Stimulated activated CD4-positive, alpha-beta T cell treated with anti-CD3 and anti-CD28 coated beads, TNF-alpha, amount 100 ng/mL, for 1 hour (primary cell): ENCODE data around the gene RSRC1.
"Not testable (repeated sequence)": the region's sequence is repeated elsewhere in the genome, so short reads cannot be mapped to it uniquely, and the experiment has no call there.

Experiments
- DNase-seq, 3 donors: peaks; one replicate each; pipeline ENCODE4 v3.0.0-alpha.2; 2020; ENCODE audit warnings: low read depth in 3 of 3, low spot score in 1 of 3

The RSRC1 gene, protein sequence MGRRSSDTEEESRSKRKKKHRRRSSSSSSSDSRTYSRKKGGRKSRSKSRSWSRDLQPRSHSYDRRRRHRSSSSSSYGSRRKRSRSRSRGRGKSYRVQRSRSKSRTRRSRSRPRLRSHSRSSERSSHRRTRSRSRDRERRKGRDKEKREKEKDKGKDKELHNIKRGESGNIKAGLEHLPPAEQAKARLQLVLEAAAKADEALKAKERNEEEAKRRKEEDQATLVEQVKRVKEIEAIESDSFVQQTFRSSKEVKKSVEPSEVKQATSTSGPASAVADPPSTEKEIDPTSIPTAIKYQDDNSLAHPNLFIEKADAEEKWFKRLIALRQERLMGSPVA

DNA sequence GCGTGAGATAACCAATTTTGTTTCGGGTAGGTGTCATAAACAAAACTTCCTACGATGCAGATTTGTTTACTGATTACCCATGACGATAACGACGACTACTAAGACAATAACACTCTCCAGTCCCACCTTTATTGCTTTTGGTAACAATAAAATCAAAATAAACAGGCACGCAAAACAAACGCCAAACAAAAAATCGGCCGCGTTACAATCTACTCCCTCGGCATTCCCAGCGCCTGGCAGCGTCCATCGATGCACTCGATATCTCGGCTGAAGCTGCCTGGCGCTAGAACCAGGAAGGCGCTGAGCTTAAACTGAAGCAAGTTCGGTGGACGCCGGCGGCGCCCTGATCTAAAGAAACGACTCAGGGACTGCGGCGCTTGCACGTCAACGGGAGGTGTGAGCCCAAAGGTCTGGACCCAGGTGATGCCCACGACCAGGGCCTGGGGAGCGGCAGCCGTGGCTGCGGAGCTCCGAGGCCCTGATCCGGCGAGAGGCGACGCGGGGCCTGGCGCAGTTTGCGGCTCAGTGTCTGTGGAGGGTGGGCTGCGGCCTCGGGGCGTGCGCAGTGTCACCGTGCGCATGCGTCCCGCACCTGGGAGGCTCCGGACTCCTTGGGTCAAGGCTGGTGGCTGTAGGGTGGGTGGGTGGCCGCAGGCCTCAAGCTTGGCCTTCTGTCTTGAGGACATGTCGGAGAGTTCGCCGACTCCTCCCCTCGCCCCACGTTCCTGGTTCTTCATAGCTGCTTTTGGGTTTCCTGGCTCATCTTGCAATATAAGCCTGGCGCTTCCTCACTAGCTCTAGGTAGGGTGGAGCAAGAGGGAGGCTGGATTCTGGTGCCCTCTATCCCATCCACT lies at the start of gene RSRC1:
Gene RSRC1 (plus strand): TSS at position 286 of the 854 bp plus-strand sequence. CDS start 12,016 bp downstream, outside the sequence.
- DNase-seq: peak; percentile 27 to 58 (median 40)

DNA sequence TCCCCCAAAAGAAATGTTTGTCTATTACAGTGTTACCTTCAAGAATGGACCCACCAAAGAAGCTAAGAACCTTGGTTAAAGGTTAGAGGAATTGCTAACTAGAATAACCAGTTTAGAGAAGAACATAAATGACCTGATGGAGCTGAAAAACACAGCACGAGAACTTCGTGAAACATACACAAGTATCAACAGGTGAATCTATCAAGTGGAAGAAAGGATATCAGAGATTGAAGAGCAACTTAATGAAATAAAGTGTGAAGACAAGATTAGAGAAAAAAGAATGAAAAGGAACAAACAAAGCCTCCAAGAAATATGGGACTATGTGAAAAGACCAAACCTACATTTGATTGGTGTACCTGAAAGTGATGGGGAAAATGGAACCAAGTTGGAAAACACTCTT lies 44.3 kb upstream of the RSRC1 start:
- DNase-seq: not testable (repeated sequence)

DNA sequence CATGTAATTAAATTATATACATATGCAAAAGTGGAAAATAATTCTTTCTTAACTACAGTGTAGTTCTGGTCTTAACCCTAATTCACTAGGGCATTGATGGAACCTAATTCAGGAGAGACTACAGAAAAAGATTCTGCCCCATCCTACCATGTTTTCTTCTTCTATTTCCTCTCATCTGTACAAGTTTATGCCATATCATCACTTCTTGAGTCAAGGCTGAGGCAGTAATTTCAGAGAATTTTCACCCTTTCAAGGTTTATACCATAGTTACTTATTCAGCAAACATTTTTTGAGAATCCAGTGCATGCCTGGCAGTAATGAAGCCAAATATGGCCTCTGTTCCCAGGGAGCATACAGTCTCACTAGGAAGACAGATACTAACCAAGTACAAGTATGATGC lies 37.1 kb upstream of the RSRC1 start:
- no peak for DNase-seq

DNA sequence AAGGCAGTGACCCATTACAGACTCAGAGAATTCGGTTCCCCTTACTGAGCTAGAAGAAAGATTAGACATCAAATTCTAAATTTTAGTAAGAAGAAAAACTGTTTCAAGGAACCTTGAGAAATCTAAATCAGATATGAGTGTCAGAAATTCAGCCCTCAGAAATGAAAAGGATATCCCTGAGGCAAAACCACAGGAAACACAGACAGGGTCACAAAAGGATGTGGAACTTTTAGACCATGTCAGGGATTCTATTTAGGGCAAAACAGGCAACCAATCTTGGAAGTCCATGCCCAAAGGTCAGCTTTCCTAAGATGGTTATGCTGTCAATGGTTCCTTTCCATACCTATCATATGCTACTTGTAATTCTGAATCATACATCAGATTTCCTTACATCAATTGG lies 35.3 kb upstream of the RSRC1 start:
- no peak for DNase-seq

DNA sequence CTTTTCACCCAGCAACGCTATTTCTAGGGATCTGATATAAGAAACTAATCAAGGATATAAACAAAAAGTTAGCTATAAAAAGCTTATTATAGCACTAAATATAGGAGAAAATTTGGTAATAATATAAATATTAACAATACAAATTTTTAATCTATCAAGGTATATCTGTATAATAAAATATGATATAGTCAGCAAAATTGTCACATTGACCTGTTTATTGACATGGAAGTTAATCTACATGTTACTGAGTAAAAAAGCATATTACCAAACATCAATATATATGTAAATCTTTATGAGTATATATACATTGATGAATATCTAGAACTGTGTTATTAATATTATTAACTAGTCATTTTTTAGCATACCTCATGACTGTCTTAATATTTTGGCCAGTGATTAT lies 30.3 kb upstream of the RSRC1 start:
- DNase-seq: no peak

DNA sequence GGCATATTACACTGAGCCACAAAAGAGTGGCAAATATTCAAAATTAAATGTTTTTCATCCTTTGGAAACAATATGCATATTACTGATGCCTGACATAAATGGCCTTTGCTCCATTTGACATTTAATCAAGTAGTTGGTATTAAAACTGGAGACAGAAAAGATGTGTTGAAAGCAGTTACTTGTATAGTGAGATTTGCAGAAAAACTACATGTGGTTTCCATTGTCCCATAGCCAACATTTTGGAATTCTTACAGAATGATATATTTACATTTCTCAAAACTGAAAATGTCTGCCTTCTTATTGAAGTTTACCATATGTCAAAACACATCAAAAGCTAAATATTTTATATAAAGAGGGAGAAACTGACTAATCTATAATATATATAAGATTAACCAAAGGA lies 25.2 kb upstream of the RSRC1 start:
- DNase-seq: no peak

DNA sequence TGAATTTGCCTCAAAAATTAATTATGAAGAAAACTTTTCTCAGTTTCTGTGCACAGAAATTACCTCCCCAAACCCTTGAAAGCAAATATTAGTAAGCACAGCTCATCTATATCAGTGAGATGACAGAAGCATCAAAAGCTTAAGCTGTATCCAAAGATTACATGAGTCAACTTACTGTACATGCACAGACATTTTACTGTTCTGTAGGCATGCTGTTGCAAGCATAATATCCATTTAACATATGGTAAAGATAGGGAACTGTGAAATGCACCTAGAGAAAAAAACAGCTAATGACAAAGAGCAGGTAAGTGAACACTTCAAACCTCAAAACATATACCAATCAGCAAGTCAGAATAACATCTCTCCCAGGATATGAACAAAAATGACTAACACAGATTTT lies 24.5 kb upstream of the RSRC1 start:
- DNase-seq: no peak

DNA sequence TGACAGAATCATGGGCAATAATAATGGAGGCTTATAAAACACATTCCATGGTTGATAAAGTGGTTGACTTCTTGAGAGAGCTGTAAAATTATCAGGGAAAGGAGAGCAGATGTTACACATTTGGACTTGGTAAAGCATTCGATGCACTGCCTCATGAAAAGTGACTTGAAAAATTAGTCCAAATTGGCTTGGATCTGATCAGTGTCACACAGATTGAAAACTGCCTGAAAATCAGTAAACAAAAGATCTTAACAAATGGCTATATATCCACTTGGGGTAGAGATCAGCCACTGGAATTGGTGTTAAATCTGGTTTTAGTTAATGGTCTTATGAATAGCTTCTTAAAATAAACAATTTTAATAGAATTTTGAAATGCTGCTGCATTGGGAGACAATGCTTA lies 24.0 kb upstream of the RSRC1 start:
- DNase-seq: no peak

DNA sequence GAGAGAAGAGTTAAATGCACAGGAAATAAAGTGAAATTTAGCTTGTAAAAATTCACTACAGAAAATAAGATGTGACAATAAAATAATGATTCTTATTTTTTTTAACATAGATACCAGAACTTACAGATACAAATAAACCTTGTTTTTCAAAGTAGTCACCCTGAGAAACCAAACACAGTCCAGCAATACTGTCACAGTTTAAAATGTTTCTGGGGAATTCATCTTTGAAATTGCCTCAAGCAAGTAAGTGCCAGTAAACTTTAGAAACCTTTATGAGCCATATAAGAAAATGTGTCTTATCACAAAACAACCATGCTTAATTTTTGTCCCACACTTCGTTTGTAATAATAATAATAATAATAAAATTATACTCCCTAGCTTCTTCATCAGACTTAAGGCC lies 23.5 kb upstream of the RSRC1 start:
- DNase-seq: no peak

DNA sequence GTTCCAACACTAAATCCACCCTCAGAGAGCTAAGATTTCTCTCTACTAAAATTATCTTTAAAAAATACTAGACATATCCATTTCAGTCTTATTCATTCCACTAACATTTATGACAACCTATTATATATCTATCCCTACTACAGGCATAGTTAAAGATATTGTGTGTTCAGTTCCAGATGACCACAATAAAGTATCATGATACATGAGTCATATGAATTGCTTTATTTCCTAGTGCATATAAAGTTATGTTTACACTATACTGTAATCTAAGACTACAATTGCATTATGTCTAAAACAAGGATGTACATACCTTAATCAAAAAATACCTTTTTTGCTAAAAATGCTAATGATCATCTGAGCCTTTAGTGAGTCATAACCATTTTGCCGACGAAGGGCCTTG lies 23.1 kb upstream of the RSRC1 start:
- DNase-seq: no peak

DNA sequence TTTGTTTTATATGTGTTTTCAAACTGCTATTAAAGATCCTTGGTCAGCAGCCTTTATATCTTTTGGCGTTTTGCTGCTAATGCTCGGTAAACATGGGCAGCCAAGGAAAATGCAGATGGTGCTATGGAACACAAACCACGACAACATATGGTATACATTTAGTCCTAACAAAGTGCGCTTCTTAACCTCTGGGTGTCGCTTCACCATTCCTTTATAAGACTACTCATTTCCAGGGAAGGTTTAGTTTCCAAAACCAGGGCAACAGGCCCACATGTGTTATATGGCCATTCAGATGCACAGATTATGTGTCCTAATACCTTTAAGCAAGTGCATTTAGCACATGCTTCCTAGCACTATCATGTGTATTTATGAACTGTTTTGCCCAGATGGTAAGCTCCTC lies 18.4 kb upstream of the RSRC1 start:
- no peak for DNase-seq

DNA sequence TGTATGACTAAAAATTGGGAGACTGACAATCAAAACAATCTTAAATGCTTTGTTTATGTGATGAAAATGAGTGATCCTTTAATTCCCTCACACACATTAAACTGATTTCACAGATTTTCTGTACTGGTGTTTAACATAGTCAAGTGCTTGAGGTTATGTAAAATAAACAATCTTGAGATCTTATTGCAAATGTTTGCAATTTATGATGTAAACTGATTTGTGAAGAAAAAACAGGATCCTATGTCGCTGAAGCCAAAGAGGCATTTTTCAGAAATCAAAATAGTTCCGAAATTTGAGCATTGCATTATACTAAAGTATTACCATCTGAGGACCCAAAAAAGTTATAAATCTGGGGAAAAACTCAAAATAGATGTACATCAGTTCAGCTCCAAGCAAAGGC lies 16.4 kb upstream of the RSRC1 start:
- no peak for DNase-seq

DNA sequence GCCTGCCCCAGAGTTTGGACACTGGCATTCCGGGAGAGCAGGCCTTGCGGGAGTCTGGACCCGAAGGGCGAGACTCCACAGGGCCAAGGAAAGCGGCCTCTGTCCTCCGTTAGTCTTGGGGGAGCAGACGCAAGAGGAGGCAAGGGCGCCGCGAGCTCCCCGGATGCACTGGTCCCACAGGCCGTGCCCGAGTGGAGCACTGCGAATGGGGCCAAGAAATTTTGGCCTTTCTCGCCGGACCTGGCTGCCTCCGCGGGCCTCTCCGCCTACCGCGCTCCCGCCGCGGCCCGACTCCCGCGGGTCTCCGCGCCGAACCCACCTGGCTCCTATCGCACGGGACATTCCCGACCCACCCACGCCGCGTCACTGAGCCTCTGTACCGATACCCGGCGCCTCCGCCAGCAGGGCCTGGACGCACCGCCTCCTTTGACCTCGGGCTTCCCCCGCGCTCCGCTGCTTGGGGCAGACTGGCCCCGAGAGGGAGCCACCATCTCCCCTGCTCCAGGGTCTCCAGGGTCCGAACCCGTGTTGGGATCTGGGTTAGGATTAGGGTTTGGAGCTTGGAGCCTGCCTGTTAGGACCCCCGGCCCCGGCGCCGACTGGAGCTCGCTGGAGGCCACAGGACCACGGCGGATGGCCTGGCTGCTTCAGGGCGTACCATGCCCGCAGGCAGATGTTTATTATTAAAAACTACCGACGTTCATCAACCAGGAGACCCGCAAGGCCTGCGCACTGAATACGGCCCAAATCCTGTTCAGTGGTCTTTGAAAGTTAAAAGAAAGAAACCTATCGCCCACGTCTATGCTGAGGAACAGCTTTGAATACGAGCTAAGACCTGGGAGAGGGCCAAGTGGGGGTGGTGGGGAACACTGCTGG lies 15.4 kb upstream of the RSRC1 start:
- no peak for DNase-seq

DNA sequence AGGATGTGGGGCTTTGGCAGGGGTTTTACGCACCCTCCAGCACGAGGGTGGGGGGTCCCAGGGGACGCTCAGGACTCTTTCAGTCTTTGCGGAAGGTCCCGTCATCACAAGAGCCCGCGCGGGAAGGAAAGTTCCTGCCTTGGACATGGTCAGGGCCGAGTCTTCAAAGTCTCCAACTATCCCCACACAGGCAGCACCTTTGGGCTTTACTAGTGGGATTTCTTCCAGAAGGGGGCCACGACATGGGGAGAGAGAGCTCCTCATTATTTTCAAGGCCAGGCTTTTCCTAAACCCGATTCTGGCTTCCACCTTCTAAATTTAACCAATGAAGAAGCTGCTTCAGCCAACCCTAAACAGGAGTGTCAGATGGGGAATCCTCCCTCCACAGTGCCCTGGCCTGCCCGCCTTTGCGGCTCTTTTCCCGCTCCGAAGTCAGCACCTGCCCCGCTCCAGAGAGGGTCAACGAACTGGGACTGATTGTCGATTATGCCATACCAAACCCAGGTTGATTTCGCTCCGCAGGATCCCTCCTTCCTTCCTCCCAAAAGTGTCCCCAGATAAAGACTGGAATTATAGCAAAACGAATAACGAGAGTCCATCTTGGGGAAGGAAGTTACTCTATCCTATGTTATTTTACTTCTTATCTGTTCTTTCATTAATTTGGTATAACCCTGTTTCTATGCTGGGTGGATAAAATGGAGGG lies 14.6 kb upstream of the RSRC1 start:
- DNase-seq: no peak

DNA sequence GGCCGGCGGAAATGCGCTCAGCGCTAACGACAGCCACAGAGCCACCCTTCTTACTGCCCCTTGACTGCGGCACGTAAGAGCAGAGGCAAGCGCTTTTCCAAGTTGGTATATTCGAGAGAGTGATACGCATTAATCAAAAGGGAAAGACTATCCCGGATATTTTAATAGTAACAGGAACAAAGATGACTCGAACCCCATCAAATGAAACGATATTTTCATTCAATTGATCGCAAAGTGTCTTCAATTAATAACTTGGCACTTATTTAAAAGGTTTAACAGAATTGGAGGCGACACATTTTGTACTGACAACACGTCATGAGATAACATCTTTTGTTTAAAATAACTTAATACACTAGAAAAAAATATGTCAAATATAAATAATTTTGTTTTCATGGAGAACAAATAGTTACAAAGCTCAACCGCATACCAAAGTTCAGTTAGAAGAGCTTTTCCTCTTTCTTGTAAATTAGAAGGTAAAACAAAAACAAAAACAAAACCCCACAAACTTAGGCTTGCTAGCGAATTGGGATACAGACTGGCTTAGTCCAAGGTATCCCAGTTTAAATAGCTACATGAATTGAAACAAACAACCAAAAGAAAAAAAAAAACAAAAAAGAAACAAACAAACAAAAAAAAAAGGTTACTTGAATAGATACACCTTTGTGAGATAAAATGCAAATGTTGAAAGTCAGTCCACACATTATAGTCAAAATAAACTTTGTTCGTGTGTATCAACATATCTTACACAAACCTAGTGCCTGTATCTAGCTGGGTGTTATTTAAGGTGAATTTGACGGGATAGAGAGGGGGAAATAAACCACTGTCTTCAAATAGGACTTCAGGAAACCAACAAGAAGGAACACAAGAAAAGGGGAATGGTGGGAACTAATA lies 13.8 kb upstream of the RSRC1 start:
- DNase-seq: no peak

DNA sequence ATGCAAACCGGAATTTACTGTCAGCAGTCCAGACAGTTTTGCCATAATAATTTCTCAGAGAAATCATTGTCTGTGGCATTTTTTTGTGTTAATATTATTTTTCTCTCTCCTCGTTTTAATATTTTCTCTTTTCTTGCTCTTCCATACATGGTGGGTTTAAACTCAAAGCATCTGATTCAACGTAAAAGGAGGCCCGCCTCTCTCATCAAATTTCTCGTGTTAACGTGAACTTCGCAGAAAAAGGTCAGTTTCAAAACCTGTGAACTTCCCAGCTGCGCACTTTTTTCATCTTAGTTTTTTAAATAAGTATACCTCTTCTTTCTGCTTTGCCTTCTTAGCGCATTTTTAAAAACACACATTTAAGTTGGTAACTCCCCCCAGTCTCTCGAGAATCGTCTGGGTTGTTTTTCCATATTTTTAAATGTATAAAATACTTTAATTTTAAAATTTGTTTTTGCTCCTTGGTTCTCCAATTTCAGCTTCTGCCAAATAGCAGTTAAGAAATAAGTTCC lies 12.8 kb upstream of the RSRC1 start:
- DNase-seq: no peak

DNA sequence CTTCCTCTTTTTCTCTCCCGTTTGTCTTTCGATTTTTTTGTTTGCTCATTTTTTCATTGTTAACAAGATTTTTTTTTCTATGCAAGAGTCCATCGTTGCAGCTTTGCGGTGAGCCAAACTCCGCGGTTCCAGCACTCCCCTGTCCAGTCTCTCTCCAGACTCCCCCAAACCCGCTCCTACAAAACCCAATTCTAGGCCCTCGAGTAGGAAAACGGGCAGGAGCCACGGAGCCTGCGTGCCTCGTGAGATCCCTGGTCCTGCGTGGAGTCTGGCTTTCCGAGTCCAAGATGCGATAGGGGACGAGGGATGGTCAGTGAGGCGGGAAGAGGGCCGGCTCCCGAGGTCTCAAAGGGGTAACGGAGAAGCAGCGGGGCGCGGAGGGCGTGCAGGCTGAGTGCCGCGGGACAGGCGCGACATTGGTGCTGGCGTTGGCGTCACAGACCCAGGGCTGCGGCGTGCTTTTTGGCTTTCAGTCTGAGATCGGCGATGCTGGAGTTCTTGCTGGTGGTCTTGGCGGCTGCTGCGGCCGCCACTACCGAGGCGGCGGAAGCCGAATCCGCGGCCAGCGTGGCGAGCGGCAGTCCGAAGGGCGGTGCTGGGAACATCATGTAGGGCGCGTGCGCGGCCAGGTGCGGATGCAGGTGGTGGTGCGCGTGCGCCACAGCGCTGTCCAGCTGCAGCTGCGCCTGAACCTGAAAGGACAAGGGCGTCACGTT lies 12.1 kb upstream of the RSRC1 start:
- no peak for DNase-seq

DNA sequence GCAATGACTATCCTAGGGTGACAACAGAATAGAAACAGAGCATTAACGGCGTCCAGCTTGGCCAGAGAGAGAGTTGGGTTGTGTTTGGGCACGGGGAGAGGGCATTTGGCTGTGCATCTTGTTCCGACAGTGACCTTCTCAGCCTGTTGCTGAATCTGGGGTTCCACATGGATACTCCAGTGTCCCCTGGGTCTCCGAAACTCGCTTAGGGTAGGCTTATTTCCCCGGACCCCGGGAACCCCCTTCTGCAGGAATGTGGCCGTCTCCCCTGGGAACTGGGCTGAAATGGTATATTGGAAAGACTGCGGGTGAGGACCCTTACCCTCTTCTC lies 11.6 kb upstream of the RSRC1 start:
- no peak for DNase-seq

DNA sequence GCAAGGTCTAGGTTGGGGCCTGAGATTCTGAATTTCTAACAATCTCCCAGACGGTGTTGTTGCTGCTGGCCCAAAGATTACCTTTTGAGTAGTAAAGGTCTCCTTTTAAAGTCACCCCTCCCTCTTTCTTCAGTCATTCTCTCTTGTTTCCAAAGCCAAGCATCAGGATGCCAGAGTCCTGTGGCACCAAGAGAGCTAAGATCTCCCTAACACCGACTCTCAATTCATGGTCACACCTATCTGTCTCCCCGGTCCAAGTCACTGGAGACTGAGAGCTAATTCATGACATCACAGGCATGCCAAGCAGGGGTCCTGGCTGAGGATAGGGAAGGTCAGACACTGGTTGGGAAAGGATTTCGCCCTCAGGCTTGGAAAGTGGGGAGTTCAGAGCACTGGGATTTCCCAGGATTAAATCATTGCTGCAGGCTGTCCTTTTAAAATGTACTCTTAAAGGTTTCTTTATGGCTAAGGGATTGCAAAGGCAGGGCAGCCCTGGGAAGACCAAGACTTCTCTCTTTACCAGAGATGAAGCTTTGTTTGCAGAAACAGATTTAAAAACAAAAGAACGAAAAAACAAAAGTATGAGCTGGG lies 11.0 kb upstream of the RSRC1 start:
- DNase-seq: no peak
